ENCODE results near the gene SULT2B1.
"Not testable (repeated sequence)": the region's sequence is repeated elsewhere in the genome, so short reads cannot be mapped to it uniquely, and the experiment has no call there.

The SULT2B1 gene

GRCh38 chr19:48556825-48557224, 4.9 kb downstream of the SULT2B1 start:
- no peak for DNase-seq (ENCODE audit: extremely low read depth in 1 of 2, low read depth in 1 of 2)

GRCh38 chr19:48558018-48558684, 6.2 kb downstream of the SULT2B1 start:
- DNase-seq (ENCODE audit: extremely low read depth in 1 of 2, low read depth in 1 of 2), result no peak

- no peak for DNase-seq (ENCODE audit: extremely low read depth in 1 of 2, low read depth in 1 of 2)
Observed at GRCh38 chr19:48560095-48560530, 8.1 kb downstream of the SULT2B1 start.

- DNase-seq (ENCODE audit: extremely low read depth in 1 of 2, low read depth in 1 of 2), result no peak
Observed at GRCh38 chr19:48561412-48561811, 9.4 kb downstream of the SULT2B1 start.

GRCh38 chr19:48565090-48565489, 13.1 kb downstream of the SULT2B1 start:
- DNase-seq (ENCODE audit: extremely low read depth in 1 of 2, low read depth in 1 of 2), result no peak

- no peak for DNase-seq (ENCODE audit: extremely low read depth in 1 of 2, low read depth in 1 of 2)
Observed at GRCh38 chr19:48568345-48568886, 16.4 kb downstream of the SULT2B1 start.

- no peak for DNase-seq (ENCODE audit: extremely low read depth in 1 of 2, low read depth in 1 of 2)
Observed at GRCh38 chr19:48569814-48570213, 17.8 kb downstream of the SULT2B1 start.

- DNase-seq (ENCODE audit: extremely low read depth in 1 of 2, low read depth in 1 of 2), result no peak
Observed at GRCh38 chr19:48571378-48572162, 19.6 kb downstream of the SULT2B1 start.

GRCh38 chr19:48573163-48573505, 21.2 kb downstream of the SULT2B1 start:
- DNase-seq (ENCODE audit: extremely low read depth in 1 of 2, low read depth in 1 of 2), result no peak

GRCh38 chr19:48575931-48576622, 24.1 kb downstream of the SULT2B1 start:
- no peak for DNase-seq (ENCODE audit: extremely low read depth in 1 of 2, low read depth in 1 of 2)

- not testable (repeated sequence) for DNase-seq (ENCODE audit: extremely low read depth in 1 of 2, low read depth in 1 of 2)
Observed at GRCh38 chr19:48577908-48578307, 25.9 kb downstream of the SULT2B1 start.

- no peak for DNase-seq (ENCODE audit: extremely low read depth in 1 of 2, low read depth in 1 of 2)
Observed at GRCh38 chr19:48578891-48579290, 26.9 kb downstream of the SULT2B1 start.

- no peak for DNase-seq (ENCODE audit: extremely low read depth in 1 of 2, low read depth in 1 of 2)
Observed at GRCh38 chr19:48582168-48582567, 30.2 kb downstream of the SULT2B1 start.

- no peak for DNase-seq (ENCODE audit: extremely low read depth in 1 of 2, low read depth in 1 of 2)
Observed at GRCh38 chr19:48587387-48587786, 35.4 kb downstream of the SULT2B1 start.

GRCh38 chr19:48588670-48589401, 36.9 kb downstream of the SULT2B1 start:
- DNase-seq (ENCODE audit: extremely low read depth in 1 of 2, low read depth in 1 of 2), result peak; percentile 72 to 76

GRCh38 chr19:48591021-48591420, 39.0 kb downstream of the SULT2B1 start:
- DNase-seq (ENCODE audit: extremely low read depth in 1 of 2, low read depth in 1 of 2), result no peak

- DNase-seq (ENCODE audit: extremely low read depth in 1 of 2, low read depth in 1 of 2), result no peak
Observed at GRCh38 chr19:48595171-48595570, 43.2 kb downstream of the SULT2B1 start.

- DNase-seq (ENCODE audit: extremely low read depth in 1 of 2, low read depth in 1 of 2), result no peak
Observed at GRCh38 chr19:48595833-48596232, 43.9 kb downstream of the SULT2B1 start.

- DNase-seq (ENCODE audit: extremely low read depth in 1 of 2, low read depth in 1 of 2), result no peak
Observed at GRCh38 chr19:48596237-48596636, 44.3 kb downstream of the SULT2B1 start.

- no peak for DNase-seq (ENCODE audit: extremely low read depth in 1 of 2, low read depth in 1 of 2)
Observed at GRCh38 chr19:48596679-48597465, 44.9 kb downstream of the SULT2B1 start.

Measured in stimulated activated CD8-positive, alpha-beta memory T cell treated with anti-CD3 and anti-CD28 coated beads, Interleukin-7, amount 100 ng/mL, for 48 hours (primary cell).